ENCODE data around the gene SPSB1.

The SPSB1 gene

DNA sequence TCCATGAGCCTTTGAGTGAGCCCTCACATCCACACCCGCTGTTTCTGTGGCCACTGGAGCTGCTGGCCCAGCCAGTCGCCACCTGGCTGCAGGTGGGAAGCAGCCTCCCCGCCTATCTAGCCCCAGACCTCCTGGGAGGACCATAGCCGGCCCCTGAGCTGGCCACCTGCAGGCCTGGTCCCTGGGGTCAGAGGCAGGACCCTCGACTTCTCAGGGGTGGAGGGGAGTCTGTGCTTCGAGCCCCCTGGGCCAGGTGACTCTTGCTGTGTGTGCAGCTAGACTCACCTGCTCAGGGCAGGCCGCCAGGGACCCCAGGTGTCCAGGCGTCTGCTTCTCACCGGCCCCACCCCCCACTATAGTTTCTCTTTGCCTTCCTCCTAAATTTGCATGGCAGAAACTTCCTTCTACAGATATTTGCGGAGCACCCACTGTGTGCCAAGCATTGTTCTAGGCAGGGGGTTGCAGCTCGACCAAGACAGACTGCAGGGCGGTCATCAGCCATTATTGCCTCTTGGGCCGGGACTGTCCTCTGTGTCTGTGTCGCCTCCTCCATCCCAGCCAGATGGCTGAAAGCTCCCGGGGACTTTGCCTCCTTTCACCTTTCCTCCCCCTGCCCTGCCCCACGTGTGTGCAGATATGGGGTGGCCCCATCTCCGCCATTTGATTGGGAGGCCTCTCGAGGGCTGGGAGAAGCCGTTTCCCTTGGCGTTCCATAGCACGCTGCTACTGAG, 27.3 kb downstream of the SPSB1 start:
- DNase-seq (ENCODE audit: low spot score), result no peak

GRCh38 chr1:9320520-9321479, 28.1 kb downstream of the SPSB1 start:
- no peak for DNase-seq (ENCODE audit: low spot score)

DNA sequence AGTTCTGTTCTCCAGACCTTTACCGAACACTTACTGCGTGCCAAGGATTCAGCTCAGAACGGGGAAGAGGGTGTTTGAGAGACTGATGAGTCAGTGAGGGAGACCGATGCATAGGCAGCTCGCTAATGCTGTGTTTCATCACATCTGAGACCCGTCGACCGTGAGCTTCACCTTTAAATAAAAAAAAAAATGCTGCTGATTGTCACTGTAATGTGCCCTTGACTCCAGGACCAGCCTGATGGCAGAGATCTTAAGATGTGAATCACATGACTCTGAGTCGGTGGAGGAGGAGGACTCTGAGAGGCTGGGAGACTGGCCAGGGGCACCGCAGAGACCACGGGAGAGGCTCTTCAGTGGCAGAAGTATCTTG, 28.8 kb downstream of the SPSB1 start:
- peak; percentile 54 for DNase-seq (ENCODE audit: low spot score)

DNA sequence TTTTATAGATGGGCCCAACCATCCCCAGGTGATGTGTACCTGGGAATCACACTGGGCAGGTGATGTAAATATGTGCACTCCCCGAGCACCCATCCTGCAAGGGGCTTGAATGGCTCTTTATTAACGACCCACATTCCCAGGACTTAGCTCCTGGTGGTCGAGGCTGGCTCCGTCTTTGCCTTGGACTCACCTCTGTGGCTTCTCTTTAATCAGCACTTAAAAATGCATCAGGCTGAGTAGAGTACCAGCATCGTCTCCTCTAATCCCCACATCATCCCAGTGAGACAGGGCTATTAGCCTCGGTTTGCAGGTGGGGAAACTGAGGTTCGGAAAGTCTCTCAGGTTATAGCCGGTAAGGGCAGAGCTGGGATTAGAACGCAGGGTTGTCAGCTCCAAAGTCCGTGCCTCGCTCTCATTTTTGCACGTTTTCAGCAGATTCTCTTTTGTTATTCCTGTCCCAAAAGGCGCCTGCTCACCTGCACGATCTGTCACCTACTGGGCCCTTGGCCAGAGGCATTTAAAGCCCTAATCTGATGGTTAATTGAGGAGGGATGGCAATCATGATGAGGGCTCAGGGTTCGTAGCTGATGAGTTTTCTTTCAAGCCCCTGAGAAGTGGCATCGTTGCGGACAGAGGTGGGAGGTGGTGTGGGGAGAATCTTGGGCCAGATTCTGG, 29.4 kb downstream of the SPSB1 start:
- DNase-seq (ENCODE audit: low spot score), result no peak

DNA sequence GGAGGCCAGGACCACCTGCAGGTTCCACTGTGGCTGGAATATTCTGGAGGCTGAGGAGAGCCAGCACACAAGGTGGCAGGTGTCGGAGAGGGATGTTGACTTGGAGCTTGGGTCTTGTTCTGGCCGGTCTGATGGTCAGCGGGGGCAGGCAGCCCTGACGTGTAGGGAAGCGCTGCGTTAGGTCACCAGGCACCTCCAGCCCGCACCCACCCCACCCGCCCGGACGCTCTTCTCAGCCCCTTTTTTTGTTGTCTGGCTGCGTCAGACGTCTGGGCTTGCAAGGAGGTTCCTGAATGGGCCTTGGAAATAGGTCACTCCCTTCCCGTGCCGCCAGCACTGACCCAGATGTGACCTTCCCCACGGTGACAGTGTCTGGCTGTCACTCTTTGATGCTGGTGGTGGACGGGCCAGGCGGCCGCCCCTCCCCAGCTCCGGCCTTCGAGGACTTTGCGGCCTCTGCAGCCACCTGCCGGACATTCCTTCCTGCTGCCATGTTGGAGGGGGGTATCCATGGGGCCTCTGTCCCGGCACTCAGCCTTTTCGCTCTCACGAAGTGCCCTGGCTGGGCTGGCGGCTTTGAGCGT, 30.1 kb downstream of the SPSB1 start:
- DNase-seq (ENCODE audit: low spot score), result no peak

DNA sequence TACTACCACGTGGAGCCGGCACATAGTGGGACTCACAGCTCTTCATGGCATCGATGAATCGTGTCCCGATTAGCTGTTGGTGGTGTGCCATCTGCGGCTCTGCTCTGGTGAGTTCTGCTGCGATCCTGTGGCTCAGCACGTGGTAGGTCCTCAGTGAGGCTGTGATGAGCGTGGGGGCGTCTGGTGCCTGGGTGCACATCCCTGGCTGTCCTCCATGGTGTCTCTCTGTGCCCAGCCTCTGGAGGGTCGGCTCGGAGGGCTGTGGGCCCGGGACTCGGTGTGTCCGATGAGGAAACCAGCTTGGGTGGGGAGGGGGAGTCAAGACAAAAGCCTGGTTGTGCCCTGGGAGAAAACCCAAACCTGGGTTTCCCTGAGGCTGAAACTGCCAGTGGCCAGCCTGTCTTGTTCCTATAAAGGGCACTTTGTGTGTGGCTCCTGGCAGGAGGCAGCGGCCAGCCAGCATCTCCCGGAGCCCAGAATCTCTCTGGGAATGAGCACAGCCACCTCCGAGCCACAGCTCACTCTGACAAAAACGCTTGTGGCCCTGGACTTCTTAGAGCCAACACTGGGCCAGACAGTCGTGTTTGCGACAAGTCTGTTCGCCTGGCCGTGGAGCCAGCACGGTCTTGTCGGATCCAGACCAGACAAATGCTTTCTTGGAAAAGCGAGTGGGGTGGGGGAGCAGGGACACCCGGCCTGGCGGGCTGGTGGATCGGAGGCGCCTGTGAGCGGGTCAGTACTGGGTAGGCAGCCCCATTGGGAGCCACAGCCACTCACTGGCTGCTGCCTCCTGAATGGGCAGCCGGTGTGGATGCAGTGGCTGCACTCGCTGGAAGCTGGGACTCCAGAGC, 31.8 kb downstream of the SPSB1 start:
- no peak for DNase-seq (ENCODE audit: low spot score)

- DNase-seq (ENCODE audit: low spot score), result peak; percentile 89
These were observed 33.9 kb downstream of the SPSB1 start for GRCh38 chr1:9326596-9326995.

GRCh38 chr1:9328201-9328600, 35.5 kb downstream of the SPSB1 start:
- no peak for DNase-seq (ENCODE audit: low spot score)

GRCh38 chr1:9328715-9329114, 36.0 kb downstream of the SPSB1 start:
- no peak for DNase-seq (ENCODE audit: low spot score)

- DNase-seq (ENCODE audit: low spot score), result no peak
These were observed 38.3 kb downstream of the SPSB1 start for GRCh38 chr1:9331016-9331415.

DNA sequence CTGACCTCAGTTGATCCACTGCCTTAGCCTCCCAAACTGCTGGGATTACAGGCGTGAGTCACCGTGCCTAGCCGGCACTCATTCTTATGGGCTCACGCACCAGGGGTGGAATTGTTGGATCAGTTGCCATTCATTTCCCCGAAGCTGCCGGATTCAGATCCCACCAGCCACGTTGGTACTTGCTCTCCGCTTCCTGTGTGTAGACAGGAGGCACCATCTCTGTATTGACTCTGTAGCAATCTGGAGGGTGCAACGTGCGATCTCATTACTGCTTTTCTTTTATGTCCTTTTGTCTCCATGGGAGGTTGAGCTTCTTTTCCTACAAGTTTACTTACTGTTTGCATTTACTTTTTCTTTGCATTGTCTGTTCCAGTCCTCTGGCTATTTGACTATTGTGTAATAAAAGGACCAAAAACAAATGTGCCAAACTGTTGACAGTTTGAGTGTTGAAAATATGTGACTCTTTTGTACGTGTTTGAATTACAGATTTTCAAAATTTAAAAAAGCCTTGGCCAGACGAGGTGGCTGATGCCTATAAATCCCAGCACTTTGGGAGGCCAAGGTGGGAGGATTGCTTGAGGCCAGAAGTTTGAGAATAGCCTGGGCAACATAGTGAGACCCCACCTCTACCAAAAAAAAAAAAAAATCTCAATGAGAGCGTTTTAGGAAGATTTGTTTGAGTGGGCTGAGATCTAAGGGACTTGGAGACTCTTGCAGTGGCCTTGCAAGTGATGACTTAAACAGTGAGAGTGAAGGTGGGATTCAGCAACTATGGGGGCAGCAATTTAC, 39.1 kb downstream of the SPSB1 start:
- no peak for DNase-seq (ENCODE audit: low spot score)

DNA sequence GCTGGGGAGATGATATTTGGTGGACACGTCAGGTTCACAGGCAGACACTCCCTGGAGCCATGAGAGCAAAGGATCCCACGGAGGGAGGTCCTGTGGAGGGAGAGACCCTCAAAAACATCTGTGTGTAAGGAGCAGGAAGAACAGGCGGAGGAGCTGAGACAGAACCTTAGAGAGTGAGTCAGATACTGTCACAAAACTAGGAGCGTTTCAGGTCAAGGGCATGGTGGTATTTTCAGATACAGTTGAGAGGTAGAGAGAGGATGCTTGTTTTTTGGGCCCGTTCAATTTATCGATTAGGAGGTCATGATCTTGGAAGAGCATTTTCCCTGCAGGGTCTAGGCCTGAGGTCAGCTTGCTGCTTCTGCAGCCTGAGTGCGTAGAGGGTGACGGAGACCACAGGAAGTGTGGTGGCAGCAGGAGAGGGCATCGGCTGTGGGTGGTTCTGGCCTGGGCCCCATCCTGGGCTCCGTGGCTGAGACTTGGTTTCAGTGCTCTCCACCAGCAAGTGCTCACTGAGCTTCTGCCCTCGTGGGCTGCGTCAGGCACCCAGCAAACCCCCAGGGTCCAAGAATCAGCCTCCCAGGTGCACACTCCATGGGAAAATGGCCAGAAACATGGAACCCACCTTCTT, 39.9 kb downstream of the SPSB1 start:
- DNase-seq (ENCODE audit: low spot score), result no peak

DNA sequence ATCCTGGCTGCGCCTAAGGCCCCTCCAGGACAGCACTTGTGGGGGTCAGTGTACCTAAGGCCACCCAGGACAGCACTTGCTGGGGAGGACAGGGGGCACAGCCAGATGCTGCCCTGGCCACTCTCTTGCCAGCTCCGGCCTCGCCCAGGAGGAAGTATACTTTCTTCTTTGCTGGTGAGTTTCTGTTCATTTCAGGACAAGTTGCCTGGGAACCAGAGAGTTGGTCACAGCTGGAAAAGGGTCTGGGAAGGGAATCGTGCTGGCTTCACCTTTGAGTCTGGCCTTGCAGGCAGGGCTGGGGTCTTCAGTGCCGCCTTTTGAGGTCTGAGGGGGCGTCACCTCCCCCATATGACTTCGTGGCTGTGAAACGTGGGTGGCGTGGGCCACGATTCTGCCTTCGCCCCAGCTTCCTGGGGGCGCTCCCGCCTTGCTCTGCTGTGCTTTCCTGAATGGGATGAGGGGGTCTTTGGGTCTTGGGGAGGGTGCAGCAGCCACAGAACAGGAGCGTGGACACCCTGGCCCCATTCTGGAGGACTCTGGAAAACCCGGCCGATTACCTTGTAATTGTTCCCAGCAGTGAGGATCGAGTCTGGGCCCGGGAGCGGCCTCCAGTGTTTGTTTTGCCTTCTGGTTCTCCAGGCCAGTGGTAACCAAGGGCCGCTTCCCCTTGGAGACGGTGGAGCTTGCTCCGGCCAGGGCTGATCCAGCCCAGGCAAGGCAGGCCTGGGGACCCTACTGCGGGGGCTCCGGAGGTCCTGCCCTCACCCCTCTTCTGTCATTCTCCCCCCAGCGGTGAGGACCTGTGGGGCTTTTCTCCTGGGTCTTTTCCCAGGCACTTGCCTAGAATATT, 45.9 kb downstream of the SPSB1 start:
- DNase-seq (ENCODE audit: low spot score), result no peak

DNA sequence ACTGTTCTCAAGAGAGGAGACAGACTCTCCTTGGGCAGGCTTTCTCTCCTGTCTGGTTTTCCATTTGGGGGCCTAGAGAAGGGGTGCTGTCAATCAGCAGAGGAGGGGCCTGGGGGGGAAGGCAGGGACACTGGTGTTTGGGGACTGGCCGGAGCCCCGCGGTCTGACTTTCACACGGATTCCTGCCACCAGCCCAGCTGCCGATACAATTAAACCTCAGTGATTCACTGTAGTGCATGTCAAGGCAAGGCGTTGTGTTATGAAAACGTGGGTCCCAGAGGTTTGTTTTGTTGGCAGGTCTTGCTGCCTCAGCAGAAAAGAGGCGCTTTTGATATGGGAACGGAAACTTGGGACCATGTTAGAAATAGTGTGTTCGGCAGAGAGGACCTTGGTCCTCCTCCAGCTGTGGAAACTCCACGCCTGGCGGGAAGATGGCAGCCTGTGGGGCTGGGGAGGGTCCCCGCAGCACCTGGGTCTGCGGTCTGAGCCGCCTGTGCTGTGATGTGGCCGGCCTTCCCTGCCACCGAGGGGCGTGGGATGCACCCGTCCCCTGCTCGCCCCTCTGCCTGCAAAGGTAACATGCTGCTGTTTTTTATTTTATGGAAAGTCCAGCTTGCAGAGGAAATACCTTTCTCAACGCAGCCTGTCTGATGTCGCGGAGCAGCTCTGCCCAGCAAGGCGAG, 47.6 kb downstream of the SPSB1 start:
- no peak for DNase-seq (ENCODE audit: low spot score)

DNA sequence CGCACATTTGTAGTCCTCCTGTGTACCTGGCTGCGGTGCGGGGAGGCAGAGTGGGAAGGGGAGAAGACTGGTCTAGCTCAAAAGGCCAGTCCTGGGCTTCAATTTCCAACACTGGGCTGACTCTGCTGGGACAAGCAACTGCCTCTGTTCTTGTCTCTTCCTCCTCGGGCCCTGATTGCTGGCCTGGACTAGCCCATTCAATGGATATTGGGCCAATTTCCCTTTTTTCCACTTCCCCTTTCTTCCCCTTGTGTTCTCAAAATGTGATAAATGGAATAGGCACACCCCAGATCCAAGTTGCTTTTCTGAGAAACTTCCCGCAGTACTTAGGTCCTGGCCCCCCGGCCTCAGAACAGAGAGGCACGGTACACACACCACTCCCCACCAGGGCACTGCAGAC, 48.2 kb downstream of the SPSB1 start:
- no peak for DNase-seq (ENCODE audit: low spot score)

- no peak for DNase-seq (ENCODE audit: low spot score)
These were observed 48.7 kb downstream of the SPSB1 start for GRCh38 chr1:9341301-9341845.

GRCh38 chr1:9343269-9343668, 50.6 kb downstream of the SPSB1 start:
- no peak for DNase-seq (ENCODE audit: low spot score)
